Natural killer cell (primary cell): ENCODE results near the gene ZNF425. TPM values are rescaled to one million over a fixed set of nuclear protein-coding genes. Genes with fewer than 3 reads are reported as not detected.
"Not testable (repeated sequence)": the region's sequence is repeated elsewhere in the genome, so short reads cannot be mapped to it uniquely, and the experiment has no call there.

ENCODE experiments used
- ATAC-seq, 3 donors: fragments of 150-1000 bp in 2 of 3; fragments of 200-7000 bp in 1 of 3; cut with Tn5 transposase; 1 replicate in 1 of 3; 2 replicates in 2 of 3; pipeline ENCODE4 v1.10.0; 2021; ENCODE audit warnings: mild to moderate bottlenecking in 2 of 3, moderate library complexity in 2 of 3
- DNase-seq, 2 donors: peaks; one replicate each; pipeline versions ENCODE4 v3.0.0 to v3.0.0-alpha.2; 2013 to 2021; ENCODE audit warnings: mixed read lengths in 1 of 2
- H3K27ac ChIP-seq: one replicate; pipeline ENCODE4 v1.5.1; 2013; ENCODE audit warnings: mild to moderate bottlenecking, low read length
- H3K27me3 ChIP-seq: one replicate; pipeline ENCODE4 v1.6.1; 2013; ENCODE audit warnings: low read length; ENCODE audit not compliant: control insufficient read depth, insufficient read depth
- H3K36me3 ChIP-seq: one replicate; pipeline ENCODE4 v1.6.1; 2013; ENCODE audit warnings: low read length; ENCODE audit not compliant: control insufficient read depth, insufficient read depth
- H3K4me1 ChIP-seq: one replicate; pipeline ENCODE4 v1.6.1; 2013; ENCODE audit warnings: low read length; ENCODE audit not compliant: control insufficient read depth, insufficient read depth
- H3K4me3 ChIP-seq: one replicate; pipeline ENCODE4 v1.5.1; 2013; ENCODE audit warnings: low read length
- H3K9me3 ChIP-seq: one replicate; pipeline ENCODE4 v1.6.1; 2013; ENCODE audit warnings: low read length; ENCODE audit not compliant: control insufficient read depth, insufficient read depth
- H3K27ac Mint-ChIP-seq, 2 donors: one replicate each; pipeline ENCODE4 v1.8.0; 2022; ENCODE audit warnings: mild to moderate bottlenecking in 2 of 2, mixed read lengths in 2 of 2, moderate library complexity in 1 of 2
- H3K27me3 Mint-ChIP-seq, 2 donors: one replicate each; pipeline ENCODE4 v1.8.0; 2022; ENCODE audit warnings: low read depth in 2 of 2, mixed read lengths in 2 of 2
- H3K36me3 Mint-ChIP-seq: one replicate; pipeline ENCODE4 v1.8.0; 2022; ENCODE audit warnings: mixed read lengths
- H3K4me1 Mint-ChIP-seq, 2 donors: one replicate each; pipeline ENCODE4 v1.8.0; 2022; ENCODE audit warnings: mixed read lengths in 2 of 2
- H3K4me3 Mint-ChIP-seq: one replicate; pipeline ENCODE4 v1.8.0; 2022; ENCODE audit warnings: mild to moderate bottlenecking, moderate library complexity, mixed read lengths
- H3K9me3 Mint-ChIP-seq, 2 donors: one replicate each; pipeline ENCODE4 v1.8.0; 2022; ENCODE audit warnings: mixed read lengths in 2 of 2
- WGBS: methylation state at CpG from one replicate; pipeline ENCODE4 v1.1.7; 2013; ENCODE audit warnings: missing lambda C conversion rate; ENCODE audit not compliant: insufficient coverage; 5-methylcytosine and 5-hydroxymethylcytosine counted together
- intact Hi-C: fragments of 100-400 bp; cut with micrococcal nuclease; formaldehyde crosslinking; loops from one replicate; pipeline ENCODE4 v1.14.2; 2022
- total RNA-seq, 4 donors: library from RNA; stranded (reverse); fragments of 120-200 nt in 1 of 4; gene quantifications; one replicate each; pipeline versions ENCODE4 v1.2.3 to v1.2.4, GENCODE V29; 2013 to 2022
- TF ChIP-seq, protein P1 (sequence below): fragments of 200-600 bp; IDR thresholded peaks from one replicate; pipeline ENCODE4 v1.8.0; 2022; ENCODE audit warnings: antibody characterized with exemption

ZNF425 gene
- total RNA-seq, 3 donors from 2014 or later (not counting 1 experiment from before 2014, with no cell fraction given), result 1.2 to 1.7 (median 1.4) TPM

DNA sequence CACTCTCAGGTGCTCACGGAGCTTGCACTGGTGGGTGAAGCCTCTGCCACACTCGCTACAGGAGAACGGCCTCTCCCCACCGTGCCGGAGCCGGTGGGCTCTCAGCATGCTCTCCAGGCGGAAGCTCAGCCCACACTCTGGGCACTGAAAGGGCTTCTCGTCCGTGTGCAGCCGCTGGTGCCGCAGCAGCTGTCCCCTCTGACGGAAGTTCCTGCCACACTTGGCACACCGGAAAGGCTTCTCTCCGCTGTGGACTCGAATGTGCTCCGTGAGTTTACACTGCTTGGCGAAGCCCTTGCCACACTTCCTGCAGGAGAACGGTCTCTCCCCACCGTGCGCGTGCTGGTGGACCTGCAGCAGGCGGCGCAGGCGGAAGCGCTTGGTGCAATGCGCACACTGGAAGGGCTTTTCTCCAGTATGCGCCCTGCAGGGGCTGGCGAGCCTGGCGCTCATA is 54.9 kb downstream of the ZNF425 start:
- H3K27ac ChIP-seq, result no peak overlapping the region
- peaks cover 7% of the 10 kb centered on the region for H3K4me1 ChIP-seq
- ATAC-seq (no peak), DNase-seq (no peak)
- Mint-ChIP-seq H3K27me3 (no peaks in the 10 kb centered on the region), H3K36me3 (no peaks in the 10 kb centered on the region), H3K4me3 (no peak overlapping the region), H3K27ac (no peak overlapping the region), H3K4me1 (peaks cover 0 to 4% of the 10 kb centered on the region in 2 donors), H3K9me3 (no peaks in the 10 kb centered on the region)
- H3K9me3 ChIP-seq, result no peaks in the 10 kb centered on the region
- no peak overlapping the region for H3K4me3 ChIP-seq
- WGBS, result 97% methylated on average over 29 of the region's 29 CpGs
- peaks cover 38% of the 10 kb centered on the region for H3K36me3 ChIP-seq
- H3K27me3 ChIP-seq, result no peaks in the 10 kb centered on the region
- TF ChIP-seq, protein P1, sequence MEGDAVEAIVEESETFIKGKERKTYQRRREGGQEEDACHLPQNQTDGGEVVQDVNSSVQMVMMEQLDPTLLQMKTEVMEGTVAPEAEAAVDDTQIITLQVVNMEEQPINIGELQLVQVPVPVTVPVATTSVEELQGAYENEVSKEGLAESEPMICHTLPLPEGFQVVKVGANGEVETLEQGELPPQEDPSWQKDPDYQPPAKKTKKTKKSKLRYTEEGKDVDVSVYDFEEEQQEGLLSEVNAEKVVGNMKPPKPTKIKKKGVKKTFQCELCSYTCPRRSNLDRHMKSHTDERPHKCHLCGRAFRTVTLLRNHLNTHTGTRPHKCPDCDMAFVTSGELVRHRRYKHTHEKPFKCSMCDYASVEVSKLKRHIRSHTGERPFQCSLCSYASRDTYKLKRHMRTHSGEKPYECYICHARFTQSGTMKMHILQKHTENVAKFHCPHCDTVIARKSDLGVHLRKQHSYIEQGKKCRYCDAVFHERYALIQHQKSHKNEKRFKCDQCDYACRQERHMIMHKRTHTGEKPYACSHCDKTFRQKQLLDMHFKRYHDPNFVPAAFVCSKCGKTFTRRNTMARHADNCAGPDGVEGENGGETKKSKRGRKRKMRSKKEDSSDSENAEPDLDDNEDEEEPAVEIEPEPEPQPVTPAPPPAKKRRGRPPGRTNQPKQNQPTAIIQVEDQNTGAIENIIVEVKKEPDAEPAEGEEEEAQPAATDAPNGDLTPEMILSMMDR, result no peak
- intact Hi-C loops, result no loop called here

DNA sequence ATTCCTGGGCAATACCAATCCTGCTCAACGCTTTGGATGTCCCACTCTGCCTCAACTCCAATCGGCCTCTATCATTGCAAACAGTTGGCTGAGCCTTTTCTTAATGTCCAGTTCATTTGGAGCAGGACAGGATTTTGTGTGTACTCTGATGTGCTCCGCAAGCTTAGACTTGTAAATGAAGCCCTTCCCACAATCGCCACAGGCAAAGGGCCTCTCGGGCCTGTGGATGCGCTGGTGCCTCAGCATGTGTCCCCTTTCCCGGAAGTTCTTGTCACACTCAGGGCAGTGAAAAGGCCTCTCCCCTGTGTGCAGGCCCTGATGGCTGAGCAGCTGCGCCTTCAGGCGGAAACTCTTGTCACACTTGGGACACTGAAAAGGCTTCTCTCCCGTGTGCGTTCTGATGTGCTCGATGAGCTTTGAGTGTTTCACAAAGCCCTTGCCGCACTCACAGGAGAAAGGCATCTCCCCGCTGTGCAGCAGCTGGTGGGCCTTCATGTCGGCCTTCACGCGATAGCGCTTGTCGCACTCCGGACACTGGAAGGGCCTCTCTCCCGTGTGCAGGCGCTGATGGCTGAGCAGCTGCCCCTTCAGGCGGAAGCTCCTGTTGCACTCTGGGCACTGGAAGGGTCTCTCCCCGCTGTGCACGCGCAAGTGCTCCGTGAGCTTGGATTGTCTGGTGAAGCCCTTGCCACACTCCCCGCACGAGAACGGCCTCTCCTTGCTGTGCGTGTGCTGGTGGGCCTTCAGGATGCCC is 55.6 kb downstream of the ZNF425 start:
- no peak for ATAC-seq
- Mint-ChIP-seq H3K27me3 (no peaks in the 10 kb centered on the region), H3K27ac (no peak overlapping the region), H3K4me3 (no peak overlapping the region), H3K9me3 (no peaks in the 10 kb centered on the region), H3K36me3 (no peaks in the 10 kb centered on the region), H3K4me1 (peaks cover 0 to 4% of the 10 kb centered on the region in 2 donors)
- peaks cover 38% of the 10 kb centered on the region for H3K36me3 ChIP-seq
- no peaks in the 10 kb centered on the region for H3K9me3 ChIP-seq
- TF ChIP-seq, protein P1, result no peak
- no peak for DNase-seq
- no peak overlapping the region for H3K4me3 ChIP-seq
- peaks cover 11% of the 10 kb centered on the region for H3K4me1 ChIP-seq
- H3K27ac ChIP-seq, result no peak overlapping the region
- intact Hi-C loops, result no loop called here
- 98% methylated on average over 31 of the region's 31 CpGs for WGBS
- no peaks in the 10 kb centered on the region for H3K27me3 ChIP-seq

GRCh38 chr7:149067869-149068268 is 58.3 kb downstream of the ZNF425 start:
- Mint-ChIP-seq H3K4me3 (peak overlapping the region; percentile 47), H3K4me1 (peaks cover 8 to 9% of the 10 kb centered on the region in 2 donors), H3K27ac (no peak overlapping the region), H3K36me3 (no peaks in the 10 kb centered on the region), H3K9me3 (no peaks in the 10 kb centered on the region), H3K27me3 (no peaks in the 10 kb centered on the region)
- Histone ChIP-seq H3K4me1 (peaks cover 21% of the 10 kb centered on the region), H3K27ac (no peak overlapping the region), H3K27me3 (no peaks in the 10 kb centered on the region), H3K36me3 (peaks cover 30% of the 10 kb centered on the region), H3K4me3 (no peak overlapping the region), H3K9me3 (no peaks in the 10 kb centered on the region)
- ATAC-seq (no peak), DNase-seq (peak in 1 of 2 donors; percentile 28)
- intact Hi-C loops, result no loop called here
- TF ChIP-seq, protein P1, result no peak
- WGBS, result 69% methylated on average over 2 of the region's 4 CpGs

DNA sequence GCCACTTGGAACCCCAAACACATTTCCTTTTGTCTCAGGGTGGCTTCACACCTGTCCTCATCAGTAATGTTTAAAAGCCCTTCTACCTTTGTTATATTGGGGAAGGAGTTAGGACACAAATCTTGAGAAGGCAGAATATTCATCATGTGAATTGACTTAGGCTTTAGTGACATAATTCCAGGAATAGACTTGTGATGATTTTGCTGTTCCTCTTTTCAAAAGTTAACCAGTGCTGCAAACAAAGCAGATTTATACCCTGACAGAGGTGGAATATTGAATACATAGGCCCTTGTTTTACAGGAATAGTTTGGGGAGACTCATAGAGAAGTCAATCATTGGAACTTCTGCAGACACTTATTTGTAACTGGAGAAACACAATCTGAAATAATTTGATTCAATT is 62.6 kb downstream of the ZNF425 start:
- Histone ChIP-seq H3K36me3 (no peaks in the 10 kb centered on the region), H3K27me3 (no peaks in the 10 kb centered on the region), H3K4me3 (no peak overlapping the region), H3K4me1 (peaks cover 14% of the 10 kb centered on the region), H3K27ac (no peak overlapping the region), H3K9me3 (no peaks in the 10 kb centered on the region)
- Mint-ChIP-seq H3K36me3 (no peaks in the 10 kb centered on the region), H3K9me3 (no peaks in the 10 kb centered on the region), H3K27me3 (no peaks in the 10 kb centered on the region), H3K4me3 (peak overlapping the region; percentile 45), H3K4me1 (peaks cover 8 to 9% of the 10 kb centered on the region in 2 donors), H3K27ac (no peak overlapping the region)
- intact Hi-C loops, result no loop called here
- no peak for DNase-seq
- TF ChIP-seq, protein P1, result no peak
- ATAC-seq, result no peak

GRCh38 chr7:149062217-149062899 is 63.8 kb downstream of the ZNF425 start:
- H3K4me1 Mint-ChIP-seq, H3K36me3 ChIP-seq, H3K4me3 ChIP-seq, intact Hi-C loops, H3K36me3 Mint-ChIP-seq, H3K4me3 Mint-ChIP-seq, H3K27ac Mint-ChIP-seq, H3K9me3 ChIP-seq, H3K27me3 ChIP-seq, H3K27ac ChIP-seq, ATAC-seq, DNase-seq, H3K27me3 Mint-ChIP-seq, H3K9me3 Mint-ChIP-seq: not testable (repeated sequence)
- peaks cover 14% of the 10 kb centered on the region for H3K4me1 ChIP-seq
- 69% methylated on average over 10 of the region's 10 CpGs for WGBS
